H1 (cell line): ENCODE measurements around the gene NR3C2. TPM values are rescaled to one million over a fixed set of nuclear protein-coding genes. Genes with fewer than 3 reads are reported as not detected.

Source experiments
- CTCF ChIP-seq, 3 experiments: IDR thresholded peaks; 1 replicate in 2 of 3; 2 replicates in 1 of 3; pipeline versions ENCODE4 v1.5.1 to v1.6.1; 2011; ENCODE audit warnings: low read length in 3 of 3, mild to moderate bottlenecking in 3 of 3, inconsistent platforms in 2 of 3, low read depth in 1 of 3, moderate library complexity in 1 of 3; ENCODE audit not compliant: insufficient read depth in 1 of 3; ENCODE audit errors: control extremely low read depth in 1 of 3
- polyA plus RNA-seq, 7 experiments: library from polyadenylated mRNA; depleted of rRNA in 3 of 7; stranded (reverse) in 5 of 7; unstranded in 2 of 7; fragments of >200 nt in 5 of 7; fragments of 200-250 nt in 2 of 7; gene quantifications; 1 replicate in 5 of 7; 2 replicates in 1 of 7; 4 replicates in 1 of 7; pipeline versions ENCODE4 v1.2.1 to v1.2.3, GENCODE V29; 2011 to 2013; ENCODE audit warnings: missing spikeins in 2 of 7, mixed read lengths in 2 of 7
- total RNA-seq: library from RNA; stranded (reverse); fragmentation: NEBNext Ultra II Directional; extraction: Animal tissue kit (Norgen Biotek cat#: 25700); gene quantifications from 2 replicates; pipeline ENCODE4 v1.2.1, GENCODE V29; 2021

NR3C2 gene
- total and polyA plus RNA-seq, 2 of the 8 experiments (the other 6 are each of a cell fraction or from before 2014, with no cell fraction given), result 0.80 to 3.9 TPM

DNA sequence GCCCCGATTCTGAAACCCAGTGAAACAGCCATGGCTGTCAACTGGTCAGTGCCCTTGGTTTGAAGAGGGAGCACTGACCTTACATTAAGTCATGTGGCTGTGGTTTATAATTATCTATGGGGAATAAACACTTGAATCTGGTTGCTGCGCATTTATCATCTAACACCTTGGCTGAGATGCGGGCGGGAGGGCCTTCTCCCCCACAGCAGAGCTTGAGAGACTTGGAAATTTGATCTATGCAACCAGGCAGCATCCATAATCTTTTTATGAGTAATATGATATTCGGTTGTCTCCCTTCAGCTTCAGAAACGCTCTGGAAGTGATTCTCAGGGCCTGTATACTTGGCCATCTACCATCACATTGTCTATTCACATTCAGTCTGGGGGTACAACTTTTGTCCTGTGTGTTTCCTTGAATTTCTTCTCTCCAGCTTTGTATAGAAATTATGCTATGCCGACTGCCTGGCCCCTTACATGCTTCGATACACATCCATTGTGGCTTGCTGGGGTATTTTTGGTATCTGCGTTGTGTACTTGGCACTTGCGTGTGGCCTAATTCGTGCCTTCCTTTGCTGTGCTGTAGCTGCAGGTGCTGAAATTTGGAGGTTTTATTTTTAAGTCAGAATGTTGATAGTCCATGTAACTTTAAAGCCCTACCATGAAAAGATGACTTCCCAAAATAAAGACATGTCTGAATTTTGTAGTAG, 388.8 kb downstream of the NR3C2 start (continued):
- TF ChIP-seq CTCF (IDR thresholded peaks at IDR 0.05; ENCODE audit: control extremely low read depth in 1 of 3, insufficient read depth in 1 of 3, low read depth in 1 of 3, low read length in 3 of 3), result no peak
- TF ChIP-seq, all 59 proteins: peak for 0
